ENCODE results near the gene COL9A3.

The COL9A3 gene

DNA sequence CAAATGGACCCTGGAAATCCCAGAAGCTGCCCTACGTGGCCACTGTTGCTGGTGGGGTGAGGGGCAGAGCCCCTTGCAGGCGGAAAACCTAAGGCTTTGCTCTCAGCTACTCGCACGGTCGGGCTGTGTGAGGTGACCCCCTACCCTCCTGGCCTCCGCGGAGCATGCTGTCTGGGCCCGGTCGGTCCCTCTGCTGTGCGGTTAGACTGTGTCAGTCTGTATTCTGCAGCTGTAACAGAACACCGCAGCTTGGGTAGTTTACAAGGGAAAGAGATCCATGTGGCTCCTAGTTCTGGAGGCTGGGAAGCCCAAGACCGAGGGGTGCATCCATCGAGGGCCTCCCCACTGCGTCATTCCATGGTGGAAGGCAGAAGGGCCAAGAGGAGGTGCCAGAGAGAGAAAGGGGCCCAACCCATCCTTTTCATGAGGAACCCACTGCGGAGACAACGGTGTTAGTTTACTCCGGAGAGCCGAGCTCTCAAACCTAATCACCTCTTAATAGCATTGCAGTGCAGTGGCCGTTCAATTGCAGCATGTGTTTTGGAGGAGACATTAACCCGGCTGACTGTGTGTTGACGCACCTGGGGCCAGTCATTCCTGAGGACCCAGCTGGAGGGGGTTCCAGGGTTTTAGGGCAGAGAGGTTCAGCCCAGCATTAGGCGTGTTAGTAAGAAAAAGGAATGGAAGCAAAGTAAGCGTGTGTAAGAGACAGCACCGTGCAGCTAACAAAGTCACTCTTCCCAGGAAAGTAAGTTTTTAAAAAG is 18.3 kb downstream of the COL9A3 start:
- H3K4me3 ChIP-seq (replicated peaks; ENCODE audit: low read depth, low read length), result no peak overlapping the region
- TF ChIP-seq, protein P1, sequence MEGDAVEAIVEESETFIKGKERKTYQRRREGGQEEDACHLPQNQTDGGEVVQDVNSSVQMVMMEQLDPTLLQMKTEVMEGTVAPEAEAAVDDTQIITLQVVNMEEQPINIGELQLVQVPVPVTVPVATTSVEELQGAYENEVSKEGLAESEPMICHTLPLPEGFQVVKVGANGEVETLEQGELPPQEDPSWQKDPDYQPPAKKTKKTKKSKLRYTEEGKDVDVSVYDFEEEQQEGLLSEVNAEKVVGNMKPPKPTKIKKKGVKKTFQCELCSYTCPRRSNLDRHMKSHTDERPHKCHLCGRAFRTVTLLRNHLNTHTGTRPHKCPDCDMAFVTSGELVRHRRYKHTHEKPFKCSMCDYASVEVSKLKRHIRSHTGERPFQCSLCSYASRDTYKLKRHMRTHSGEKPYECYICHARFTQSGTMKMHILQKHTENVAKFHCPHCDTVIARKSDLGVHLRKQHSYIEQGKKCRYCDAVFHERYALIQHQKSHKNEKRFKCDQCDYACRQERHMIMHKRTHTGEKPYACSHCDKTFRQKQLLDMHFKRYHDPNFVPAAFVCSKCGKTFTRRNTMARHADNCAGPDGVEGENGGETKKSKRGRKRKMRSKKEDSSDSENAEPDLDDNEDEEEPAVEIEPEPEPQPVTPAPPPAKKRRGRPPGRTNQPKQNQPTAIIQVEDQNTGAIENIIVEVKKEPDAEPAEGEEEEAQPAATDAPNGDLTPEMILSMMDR (IDR thresholded peaks at IDR 0.05; ENCODE audit: low read length, missing control alignments), result no peak
- no peak for DNase-seq (ENCODE audit: low read depth)

DNA sequence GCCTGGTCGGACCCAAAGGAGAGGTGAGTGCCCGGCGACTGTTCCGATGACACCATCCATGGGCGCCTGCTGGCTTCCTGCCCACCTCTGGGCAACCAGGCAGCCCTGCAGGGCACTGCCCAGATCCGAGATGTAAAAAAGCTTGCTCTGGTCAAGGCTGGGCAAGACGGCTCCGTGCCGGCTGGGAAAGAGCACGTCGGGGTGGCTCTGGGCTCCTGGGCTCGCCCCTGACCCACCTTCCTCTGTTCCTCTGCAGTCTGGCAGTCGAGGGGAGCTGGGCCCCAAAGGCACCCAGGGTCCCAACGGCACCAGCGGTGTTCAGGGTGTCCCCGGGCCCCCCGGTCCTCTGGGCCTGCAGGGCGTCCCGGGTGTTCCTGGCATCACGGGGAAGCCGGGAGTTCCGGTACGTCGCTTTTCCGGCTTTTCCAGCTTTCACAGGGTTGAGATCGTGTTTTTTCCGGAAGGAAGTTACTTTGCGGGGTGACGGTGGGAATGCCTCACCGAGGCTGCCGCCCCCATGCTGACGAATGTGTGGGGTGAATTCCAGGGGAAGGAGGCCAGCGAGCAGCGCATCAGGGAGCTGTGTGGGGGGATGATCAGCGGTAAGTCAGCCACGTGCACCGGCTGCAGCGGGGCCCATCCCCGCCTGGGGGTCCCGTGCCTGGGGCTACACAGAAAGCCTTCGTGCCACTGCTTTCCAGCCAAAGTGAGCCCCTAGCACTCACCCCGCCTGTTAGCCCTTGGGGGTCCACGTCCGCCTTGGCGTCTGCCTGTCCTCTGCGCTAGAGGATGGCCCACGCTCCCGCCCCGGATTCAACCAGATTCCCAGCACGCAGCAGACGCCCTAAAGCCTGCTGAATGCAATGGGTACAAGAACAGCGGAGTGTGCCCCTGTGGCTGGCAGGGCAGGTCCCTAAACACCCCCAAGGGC is 19.3 kb downstream of the COL9A3 start:
- H3K4me3 ChIP-seq (replicated peaks; ENCODE audit: low read depth, low read length), result no peak overlapping the region
- TF ChIP-seq, protein P1 (IDR thresholded peaks at IDR 0.05; ENCODE audit: low read length, missing control alignments), result no peak
- DNase-seq (ENCODE audit: low read depth), result no peak

DNA sequence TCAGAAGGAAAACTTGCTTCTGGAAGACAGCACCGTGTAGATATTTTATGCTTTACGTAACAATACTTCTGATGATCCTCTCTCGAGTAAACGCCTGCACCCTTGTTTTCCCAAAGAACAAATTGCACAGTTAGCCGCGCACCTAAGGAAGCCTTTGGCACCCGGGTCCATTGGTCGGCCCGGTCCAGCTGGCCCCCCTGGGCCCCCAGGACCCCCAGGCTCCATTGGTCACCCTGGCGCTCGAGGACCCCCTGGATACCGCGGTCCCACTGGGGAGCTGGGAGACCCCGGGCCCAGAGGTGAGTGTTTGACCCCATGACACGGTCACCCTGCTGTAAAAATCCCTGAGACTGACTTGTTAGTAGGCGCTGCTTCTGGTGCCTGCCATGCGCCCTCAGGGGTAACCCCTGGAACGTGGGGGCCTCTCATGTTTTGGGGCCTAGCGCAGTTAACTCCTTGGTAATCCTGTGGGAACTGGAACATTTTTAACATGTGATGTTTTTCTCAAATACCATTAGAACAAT is 20.2 kb downstream of the COL9A3 start:
- TF ChIP-seq, protein P1 (IDR thresholded peaks at IDR 0.05; ENCODE audit: low read length, missing control alignments), result no peak

DNA sequence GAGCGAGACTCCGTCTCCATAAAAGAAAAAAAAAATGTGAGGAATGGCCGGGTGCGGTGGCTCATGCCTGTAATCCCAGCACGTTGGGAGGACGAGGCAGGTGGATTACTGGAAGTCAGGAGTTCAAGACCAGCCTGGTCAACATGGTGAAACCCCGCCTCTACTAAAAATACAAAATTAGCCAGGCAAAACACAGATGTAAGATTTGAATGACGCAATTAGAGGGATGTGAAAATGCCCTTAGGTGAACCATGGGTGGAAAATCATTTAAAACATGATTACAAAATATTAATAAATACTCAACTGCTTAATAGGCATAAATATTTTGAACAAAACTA is 20.9 kb downstream of the COL9A3 start:
- H3K4me3 ChIP-seq (replicated peaks; ENCODE audit: low read depth, low read length), result no peak overlapping the region
- DNase-seq (ENCODE audit: low read depth), result no peak
- TF ChIP-seq, protein P1 (IDR thresholded peaks at IDR 0.05; ENCODE audit: low read length, missing control alignments), result no peak

More for the DNA sequence above, 20.2 kb downstream of the COL9A3 start:
- H3K4me3 ChIP-seq (replicated peaks; ENCODE audit: low read depth, low read length), result no peak overlapping the region
- no peak for DNase-seq (ENCODE audit: low read depth)

DNA sequence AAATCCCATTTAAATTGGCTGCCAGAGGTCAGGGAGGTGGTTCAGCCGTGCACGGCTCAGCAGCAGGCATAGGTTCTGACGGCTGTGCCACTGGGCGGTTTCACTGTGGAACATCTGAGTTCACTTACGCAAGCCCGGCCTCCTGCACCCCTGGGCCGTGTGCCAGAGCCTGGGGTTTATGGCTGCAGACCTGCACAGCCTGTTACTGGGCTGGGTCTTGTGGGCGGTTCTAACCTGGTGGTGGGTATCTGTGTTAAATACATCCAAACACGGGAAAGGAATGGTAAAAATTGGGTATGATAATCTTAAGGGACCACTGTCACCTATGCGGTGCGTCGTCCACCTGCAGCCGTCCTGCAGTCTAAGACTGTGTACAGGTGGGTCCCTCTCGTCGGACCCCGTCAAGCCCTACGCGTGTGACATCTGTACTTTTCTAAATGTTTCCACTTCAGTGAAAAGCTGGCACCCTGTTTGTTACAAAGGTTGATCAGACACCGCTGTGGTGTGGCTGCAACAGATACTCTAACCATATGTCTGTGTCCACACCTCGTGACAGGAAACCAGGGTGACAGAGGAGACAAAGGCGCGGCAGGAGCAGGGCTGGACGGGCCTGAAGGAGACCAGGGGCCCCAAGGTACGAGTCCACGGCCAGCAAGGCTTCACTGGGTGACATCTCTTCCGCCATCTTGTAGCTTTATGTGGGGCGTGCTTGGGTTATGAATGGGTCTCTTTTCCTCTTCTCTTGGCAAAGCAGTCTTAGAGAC is 21.5 kb downstream of the COL9A3 start:
- DNase-seq (ENCODE audit: low read depth), result no peak
- TF ChIP-seq, protein P1 (IDR thresholded peaks at IDR 0.05; ENCODE audit: low read length, missing control alignments), result no peak
- no peak overlapping the region for H3K4me3 ChIP-seq (replicated peaks; ENCODE audit: low read depth, low read length)

DNA sequence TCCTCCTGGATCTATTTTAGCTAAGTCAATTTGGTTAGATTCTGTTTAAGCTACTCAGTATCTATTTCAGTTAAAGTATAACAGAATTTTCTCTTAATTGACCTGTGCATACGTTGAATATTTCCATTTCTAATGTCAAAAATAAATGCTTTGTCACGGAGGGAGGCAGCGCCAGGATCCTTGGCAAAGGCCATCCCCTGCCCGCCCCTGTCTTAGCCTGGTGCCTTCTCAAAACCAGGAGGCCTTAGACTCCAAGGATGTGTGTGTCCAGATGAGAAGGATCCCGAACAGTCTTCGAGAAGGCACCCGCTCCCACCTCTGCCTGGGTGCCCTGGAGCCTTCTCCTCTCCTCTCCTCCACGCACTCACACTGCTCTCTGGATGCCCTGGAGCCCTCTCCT is 22.4 kb downstream of the COL9A3 start:
- TF ChIP-seq, protein P1 (IDR thresholded peaks at IDR 0.05; ENCODE audit: low read length, missing control alignments), result no peak
- no peak overlapping the region for H3K4me3 ChIP-seq (replicated peaks; ENCODE audit: low read depth, low read length)
- DNase-seq (ENCODE audit: low read depth), result no peak
